Amygdala (tissue), 56 donors: ENCODE results near the gene AGPAT4.

Experiments used
- DNase-seq, 56 donors: peaks; one replicate each; lab custom pipeline; 2025; lab: John Stamatoyannopoulos, UW

The AGPAT4 gene

DNA sequence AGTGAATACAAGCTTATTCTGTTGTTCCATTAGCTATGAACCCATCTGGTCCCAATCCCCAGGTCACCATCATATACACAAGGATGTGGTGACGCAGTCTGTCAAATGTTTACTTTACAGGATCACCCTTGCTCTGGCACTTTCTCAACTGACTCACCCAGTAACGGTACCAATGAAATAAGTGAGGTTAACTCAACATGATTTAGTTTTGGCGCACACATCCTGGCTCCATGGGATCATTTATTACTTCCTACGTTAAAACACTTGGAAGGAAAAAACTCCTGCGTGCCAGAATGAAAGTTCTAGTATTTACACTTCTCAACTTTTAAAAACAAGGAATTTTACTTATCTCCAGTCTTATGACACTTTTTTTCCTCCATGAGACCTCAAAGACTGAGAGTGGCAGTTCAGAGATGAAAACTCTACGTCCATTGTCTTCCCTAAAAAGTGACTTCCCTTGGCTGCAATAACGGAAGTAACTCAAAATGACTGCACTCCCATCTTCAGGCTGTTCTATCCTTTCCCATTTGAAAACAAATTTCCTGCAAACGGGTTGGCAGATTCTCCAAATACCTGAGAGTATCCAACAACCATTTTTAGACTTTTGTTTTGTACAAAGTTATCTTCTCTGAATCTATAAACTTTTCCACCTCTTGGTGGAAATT is 15.9 kb downstream of the AGPAT4 start:
- no peak for DNase-seq

DNA sequence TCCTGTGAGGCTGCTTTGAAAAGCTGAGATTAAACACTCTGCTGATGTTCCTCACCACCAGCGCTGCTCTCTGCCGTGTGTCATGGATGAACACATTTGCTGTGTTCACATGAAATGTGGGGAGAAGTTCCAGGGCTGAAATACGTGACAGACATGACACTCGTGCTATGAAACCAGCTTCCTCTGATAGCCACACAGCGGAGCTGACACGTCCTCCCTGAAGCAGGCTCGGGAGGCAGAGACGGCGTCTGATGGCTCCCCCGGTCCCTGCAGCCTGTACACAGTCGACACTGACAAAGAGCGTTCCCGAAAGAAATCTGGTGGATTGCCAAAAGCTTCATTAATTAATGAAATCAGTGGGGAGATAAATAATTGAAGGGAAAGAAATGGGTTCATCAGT is 17.5 kb downstream of the AGPAT4 start:
- peak in 16 of 56 donors; percentile 19 to 64 (median 32) for DNase-seq

DNA sequence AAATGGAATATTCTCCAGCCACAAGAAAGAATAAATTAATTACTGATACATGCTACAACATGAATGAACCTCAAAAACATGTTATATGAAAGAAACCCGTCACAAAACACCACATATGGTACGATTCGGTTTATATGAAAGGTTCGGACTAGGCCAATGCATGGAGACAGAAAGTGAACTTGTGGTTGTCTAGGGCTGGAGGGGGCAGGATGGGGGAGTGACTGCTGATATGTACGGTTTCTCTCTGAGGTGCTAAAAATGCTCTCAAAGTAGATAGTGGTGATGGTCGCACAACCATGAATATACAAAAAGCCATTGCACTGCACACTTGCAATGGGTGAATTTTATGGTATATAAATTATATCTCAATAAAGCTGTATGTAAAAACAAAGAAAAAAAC is 18.3 kb downstream of the AGPAT4 start:
- DNase-seq, result no peak

DNA sequence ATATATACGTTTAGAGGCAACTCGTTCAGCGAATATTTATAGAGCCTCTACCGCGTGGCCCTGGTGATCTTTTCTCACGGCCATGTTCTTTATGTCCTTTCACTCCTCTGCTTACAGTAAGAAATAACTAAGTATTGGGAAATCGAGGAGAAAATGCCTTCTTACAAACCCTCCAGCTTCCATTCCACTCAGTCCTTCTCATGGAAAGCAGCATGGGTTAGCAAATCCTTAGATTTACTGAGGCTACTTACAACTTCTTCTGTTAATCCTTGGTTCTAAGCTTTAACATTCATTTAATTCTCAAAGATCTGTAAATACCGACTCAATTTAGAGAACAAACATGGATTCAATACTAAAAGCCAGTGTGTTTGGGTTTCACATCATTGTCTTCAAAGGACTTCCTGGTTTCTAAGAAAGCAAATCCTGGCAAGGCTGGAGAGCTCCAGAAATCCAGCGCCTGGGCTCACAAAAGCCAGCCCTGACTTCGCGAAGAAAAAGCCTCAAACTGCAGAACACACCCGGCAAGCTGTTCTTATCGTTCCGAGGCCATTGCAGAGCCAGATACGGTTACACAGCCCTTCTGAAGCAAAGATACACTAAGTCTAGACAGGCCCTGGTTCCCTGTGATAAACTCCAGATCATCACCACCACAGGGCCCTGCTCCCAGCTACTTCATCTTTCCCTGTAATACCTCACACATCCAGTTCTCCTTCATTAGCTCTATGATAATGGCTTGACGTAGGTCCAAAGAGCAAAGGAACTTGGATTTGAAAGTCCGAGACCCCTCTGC is 19.2 kb downstream of the AGPAT4 start:
- DNase-seq, result no peak

DNA sequence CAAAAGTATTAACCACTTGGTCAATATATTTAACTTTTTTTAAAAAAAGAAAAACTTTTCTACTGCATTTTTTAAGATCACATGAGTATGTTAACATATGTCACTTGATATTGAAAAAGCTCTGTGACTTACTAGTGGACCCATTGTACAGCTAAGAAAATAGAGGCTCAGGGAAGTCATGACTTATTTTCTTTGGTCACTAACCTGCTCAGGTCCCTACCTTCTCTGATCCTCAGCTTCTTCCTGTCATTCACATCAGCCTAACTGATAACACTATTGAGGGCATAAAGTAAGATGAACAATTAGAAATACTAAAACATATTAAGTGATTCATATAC is 19.8 kb downstream of the AGPAT4 start:
- DNase-seq, result no peak

DNA sequence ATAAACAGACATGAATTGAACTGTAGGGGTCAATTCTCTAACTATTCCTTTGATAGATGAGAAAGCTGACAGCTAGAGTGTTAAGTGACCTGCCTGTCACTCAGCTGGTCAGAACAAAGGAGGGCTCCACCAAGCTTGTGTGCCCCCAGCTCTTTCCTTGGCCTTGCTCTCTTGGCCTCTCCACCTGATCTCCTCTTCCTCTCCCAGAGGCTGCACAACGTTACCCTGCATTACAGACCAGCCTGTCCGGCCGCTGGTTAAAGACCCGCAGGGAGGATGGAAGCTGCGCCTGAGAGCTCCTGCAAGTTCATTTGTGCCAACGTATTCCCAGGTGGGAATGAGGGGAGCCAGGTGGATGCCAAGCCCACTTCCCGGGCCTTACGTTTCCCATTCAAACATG is 22.5 kb downstream of the AGPAT4 start:
- DNase-seq, result no peak

DNA sequence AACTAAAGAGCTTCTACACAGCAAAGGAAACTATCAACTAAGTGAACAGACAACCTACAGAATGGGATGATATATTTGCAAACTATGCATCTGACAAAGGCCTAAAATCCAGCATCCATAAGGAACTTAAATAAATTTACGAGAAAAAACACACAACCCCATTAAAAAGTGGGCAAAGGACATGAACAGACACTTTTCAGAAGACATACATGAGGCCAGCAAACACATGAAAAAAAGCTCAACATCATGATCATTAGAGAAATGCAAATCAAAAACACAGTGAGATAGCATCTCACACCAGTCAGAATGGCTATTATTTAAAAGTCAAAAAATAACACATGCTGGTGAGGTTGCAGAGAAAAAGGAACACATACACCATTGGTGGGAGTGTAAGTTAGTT is 24.5 kb downstream of the AGPAT4 start:
- DNase-seq, result no peak

DNA sequence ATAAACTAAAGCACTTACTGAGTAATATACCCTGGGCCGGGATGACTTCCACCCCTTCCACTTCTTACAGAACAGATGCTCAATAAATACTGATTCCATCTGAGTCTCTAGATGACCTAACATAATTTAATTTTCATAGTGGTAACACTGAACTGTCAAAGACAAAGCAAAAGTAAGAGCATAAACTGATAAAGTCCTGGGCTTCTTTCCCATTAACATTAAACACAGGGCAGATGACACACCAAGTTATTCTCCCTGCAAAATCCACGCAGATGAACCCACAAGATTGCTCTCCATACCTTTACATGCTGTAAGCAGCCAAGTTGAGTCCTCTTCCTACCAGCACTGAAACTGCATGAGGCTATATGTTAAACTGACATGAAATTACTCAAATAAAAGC is 27.1 kb downstream of the AGPAT4 start:
- no peak for DNase-seq

DNA sequence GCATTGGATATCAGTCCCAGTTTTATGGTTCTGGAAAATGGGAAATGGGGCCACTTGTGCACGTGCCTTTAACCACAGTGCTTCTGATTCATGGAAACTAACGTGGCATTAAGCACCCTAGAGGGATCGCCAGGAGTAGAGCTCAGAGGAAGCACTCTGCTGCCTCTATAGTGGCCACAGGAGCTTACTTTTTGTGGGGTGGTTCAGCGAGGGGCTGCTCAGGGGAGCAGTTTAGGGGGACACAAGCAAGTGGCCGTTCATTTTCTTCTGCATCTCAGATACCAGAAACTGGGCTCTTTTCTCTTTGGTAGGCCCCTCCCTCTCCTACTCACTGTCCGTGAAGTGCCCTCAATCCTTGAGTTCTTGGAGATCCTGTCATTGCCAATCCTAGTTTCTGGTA is 28.5 kb downstream of the AGPAT4 start:
- DNase-seq, result no peak

DNA sequence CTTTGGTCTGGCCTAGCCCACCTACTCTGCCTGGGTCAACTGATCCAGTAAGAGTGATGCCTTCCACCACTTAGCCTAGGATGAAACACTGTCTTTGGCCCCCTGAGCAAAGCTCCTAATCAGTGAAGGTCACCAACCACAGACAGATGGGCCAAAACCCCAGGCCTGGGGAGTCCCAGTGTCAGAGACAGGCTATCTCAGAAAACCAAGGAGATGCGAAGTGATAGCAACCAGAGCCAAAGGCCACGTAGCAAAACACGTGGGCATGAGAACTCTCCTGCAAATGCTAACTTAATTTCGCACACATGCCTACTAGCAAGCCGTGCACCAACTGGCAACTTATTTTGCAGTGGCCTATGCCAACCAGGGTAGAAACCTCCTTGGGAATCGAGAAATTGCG is 29.1 kb downstream of the AGPAT4 start:
- DNase-seq, result no peak

DNA sequence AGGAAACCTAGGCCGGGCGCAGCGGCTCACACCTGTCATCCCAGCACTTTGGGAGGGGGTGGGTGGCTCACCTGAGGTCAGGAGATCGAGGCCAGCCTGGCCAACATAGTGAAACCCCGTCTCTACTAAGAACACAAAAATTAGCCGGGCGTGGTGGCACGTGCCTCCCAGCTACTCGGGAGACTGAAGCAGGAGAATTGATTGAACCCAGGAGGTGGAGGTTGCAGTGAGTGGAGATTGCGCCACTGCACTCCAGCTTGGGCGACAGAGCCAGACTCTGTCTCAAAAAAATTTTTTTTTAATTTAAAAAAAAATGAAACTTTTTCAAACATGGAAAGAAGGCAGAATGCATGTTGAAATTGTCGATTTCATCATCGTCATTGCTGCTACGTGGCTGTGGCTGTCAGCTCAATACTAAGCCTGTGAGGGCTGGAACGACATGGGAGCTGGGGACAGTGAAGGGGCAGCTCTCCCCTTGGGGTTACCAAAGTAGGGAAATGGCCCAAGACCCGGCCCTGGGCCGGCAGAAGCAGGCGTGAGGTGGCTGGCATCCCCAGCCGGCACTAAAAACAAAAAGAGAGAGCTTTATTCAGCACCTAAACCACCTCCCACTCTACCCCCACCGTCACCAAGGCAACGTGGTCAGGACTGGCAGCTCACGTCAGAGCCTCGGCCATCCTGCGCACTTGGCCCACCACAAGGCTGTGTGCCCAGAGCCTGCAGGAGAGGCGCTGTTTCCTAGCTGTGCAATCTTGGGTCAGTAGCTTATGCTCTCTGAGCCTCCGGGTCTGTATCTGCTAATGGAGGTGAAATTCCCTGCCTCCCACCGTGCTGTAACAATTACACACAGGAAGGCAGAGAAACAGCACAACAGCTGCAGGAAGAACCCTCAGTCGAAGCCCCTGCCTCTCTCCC is 30.8 kb downstream of the AGPAT4 start:
- DNase-seq, result peak in 35 of 56 donors; percentile 13 to 74 (median 53)

DNA sequence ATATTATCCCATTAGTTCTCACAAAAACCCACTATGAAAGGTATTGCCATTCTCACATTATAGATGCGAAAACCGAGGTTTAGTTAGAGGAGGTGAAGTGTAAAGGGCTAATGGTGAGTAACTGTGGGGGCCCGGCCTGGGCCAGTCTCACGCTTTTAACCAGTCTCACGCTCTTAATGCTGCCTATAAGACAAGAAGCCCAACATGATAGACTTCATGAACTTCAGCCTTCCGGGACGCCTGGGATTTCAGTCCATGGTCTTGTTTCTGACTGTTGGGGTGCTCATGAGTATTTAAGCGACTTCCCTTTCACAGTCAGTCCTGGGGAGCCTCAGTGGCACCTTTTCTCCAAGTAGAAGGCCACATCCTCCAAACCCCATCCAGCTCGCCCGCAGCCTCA is 31.7 kb downstream of the AGPAT4 start:
- DNase-seq, result no peak

DNA sequence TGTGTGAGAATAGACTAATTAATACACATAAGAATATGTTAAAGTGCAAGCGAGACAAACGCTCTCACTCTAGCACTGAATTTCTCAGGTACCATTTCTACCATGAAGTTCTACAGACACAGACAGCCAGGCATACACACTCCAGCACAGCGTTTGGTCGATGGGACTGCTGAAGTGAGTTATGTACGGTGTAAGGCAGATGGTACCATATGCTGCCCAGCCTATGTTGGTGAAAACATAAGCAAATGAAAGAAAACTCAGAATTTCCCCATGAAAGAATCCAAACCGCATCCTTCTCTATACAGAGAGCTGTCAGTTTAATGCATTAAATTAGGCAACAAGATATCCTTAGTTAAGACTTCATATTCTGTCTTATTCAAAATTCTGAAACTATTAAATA is 34.9 kb downstream of the AGPAT4 start:
- DNase-seq, result no peak

DNA sequence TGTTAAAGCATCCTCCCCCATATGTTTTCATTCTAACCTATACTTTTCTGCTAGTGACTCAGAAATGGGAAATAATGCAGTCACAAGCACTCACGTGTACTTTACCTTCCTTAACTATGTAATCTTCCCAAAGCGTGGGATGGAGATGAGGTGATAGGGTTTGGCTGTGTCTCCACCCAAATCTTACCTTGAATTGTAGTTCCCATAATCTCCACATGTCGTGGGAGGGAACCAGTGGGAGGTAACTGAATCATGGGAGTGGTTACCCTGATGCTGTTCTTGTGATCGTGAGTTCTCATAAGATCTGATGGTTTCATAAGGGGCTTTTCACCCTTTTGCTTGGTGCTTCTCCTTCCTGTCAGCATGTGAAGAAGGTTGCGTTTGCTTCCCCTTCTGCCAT is 35.4 kb downstream of the AGPAT4 start:
- no peak for DNase-seq

DNA sequence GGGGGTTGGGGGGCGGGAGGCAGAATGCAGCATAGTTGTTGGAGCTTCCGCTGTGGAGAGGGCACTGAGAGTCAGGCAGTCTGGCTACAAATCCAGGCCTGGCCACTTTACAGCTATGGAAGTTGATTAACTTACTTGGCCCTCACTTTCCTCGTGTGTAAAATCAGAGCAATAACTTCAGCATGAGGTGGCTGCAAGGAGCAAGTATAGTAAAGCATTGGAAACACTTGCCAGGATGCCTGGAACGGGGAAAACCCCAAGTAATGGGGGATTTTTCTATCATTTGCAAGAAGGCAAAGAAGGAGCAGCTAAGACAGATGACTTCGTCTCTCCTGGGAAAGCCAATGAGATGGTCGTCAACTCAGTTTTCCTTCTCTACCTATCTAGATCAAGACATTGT is 35.8 kb downstream of the AGPAT4 start:
- no peak for DNase-seq

DNA sequence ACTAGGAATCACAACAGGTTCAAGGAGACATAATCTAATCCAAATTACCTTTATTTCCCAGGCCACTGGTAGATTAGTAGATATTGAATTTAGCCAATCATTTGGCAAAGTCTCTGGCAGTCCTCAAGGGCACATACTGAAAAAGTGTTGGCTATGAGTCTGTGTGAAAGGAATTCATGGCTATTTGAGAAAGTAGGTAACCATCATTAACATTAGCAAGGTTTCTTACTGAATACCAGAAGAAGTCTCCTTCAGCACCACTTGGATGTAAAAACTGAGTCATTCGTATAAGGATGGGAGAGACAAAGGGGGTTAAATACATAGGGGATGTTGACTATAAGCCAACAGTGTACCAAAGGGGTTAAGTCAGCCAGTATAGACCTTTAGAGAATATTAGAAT is 36.7 kb downstream of the AGPAT4 start:
- DNase-seq, result no peak

DNA sequence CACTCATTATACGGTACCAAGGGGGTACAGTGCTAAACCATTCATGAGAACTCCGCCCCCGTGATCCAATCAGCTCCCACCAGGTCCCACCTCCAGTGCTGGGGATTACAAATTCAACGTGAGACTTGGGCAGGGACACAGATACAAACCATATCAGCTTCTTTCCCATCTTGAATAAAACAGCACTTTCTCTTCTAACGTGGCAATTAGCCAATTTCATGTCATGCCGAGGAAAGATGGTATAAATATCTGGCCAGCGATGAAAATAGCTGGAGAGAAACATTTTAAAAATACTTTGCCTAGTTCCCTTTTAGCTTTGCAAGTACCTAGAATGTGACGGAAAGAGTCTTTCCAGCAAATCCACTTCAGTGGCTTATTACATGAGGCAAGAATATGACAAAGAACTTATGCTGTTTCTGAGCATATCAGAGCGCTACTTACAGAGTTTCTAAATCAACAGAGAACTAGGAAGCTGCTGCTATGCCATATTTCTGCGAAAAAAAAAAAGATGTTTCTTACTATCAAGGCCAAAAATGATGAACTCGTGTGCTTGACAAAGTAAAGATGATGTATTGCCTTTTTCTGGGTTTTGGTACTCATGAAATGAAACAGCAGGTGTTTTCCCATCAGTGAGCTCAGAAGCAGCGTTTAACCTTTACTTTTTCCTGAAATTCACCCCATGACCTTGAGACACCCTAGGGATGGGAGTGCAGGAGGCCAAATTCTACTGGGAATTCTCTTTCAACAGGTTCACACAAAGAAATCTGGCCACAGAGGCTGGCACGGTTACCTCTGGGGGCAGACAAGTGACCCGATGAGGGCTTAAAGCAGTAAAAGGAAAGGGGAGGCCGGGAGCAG is 37.9 kb downstream of the AGPAT4 start:
- DNase-seq, result no peak

DNA sequence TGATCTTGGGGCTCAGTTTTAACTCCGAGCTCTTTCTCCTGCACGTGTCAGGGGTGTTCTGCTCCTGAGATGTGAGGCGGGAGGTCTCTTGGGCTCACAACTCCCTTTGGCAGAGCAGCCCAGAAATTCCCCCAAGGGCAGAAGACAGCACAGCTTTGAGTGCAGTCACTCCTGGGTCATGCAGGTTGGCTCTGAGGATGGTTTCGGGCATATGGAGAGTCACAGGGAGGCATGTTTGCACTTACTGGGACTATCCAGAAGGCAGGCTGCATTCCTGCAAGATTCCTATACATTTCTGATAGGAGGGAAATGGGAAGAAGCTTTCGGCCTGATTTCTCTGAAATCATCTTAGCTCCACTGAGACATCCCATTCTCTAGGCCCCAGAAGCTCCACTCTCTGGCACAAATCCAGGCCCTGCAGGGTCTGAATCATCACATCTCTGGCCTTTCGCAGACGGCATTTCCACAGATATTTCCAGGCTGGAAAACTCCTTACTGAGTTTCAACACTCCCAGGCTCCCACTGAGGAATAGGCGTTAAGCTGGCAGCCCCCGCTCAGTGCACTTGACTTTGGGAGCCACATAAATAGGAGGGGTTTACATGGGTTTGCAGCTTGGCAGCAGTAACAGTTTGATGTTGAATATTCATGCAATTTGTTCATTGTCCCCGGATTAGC is 39.7 kb downstream of the AGPAT4 start:
- DNase-seq, result peak in 32 of 56 donors; percentile 30 to 81 (median 53)

DNA sequence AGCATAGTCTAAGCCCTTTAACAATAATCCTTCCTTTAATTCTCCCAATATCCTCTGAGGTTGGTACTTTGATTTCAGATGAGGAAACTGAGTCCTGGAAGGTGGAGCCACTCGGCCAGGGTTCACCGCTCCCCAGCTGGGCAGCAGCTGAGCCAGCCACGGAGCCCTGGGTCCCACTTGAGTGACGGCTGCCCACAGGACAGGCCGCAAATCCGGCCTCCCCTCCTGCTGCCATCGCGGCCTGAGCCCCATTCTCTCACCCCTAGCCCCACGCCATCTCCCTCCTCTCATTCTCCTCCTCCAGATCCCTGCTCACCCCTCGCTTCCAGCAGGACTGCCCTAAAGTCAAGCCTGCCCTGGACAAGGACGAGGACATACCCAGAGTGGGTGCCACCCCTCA is 41.4 kb downstream of the AGPAT4 start:
- DNase-seq, result no peak

DNA sequence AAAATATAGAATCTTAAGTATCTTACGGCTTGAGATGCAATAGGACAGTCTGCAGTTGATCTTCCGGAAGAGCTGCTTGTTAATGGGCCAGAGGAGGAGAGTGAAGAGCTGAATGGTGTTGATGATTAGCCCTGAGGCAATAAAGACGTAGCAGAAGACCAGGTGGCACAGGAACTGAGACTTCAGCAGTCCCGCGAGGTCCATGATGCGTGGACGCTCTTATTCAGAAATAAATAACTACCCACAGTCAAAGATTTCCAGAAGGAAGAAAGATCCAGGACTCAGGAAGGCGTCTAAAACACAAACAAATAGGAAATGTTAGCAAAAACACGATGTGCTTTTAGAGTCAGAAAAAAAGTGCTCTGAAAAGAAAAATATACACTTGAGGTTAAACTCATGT is 41.9 kb downstream of the AGPAT4 start:
- DNase-seq, result no peak
